AG04450 (cell line): ENCODE results near the gene TNRC6B. TPM values are rescaled to one million over a fixed set of nuclear protein-coding genes. Genes with fewer than 3 reads are reported as not detected.
A peak's percentile ranks its signal among the peaks of the same experiment; 100 is the strongest.

ENCODE experiments used
- CTCF ChIA-PET: fragments of 300-600, 350-600 bp; formaldehyde crosslinking; extraction: SDS; loops from one replicate; lab custom pipeline; 2022; ENCODE audit warnings: antibody characterized with exemption, inconsistent platforms; lab: Charles Lee
- POLR2A ChIA-PET: fragments of 350-600 bp; formaldehyde crosslinking; extraction: SDS; loops from one replicate; lab custom pipeline; 2021; ENCODE audit warnings: antibody characterized with exemption, inconsistent platforms; lab: Yijun Ruan, JAX
- DNase-seq: peaks from one replicate; pipeline ENCODE4 v3.0.0-alpha.2; 2011; ENCODE audit warnings: low read depth, low spot score
- H3K27ac ChIP-seq: one replicate; pipeline ENCODE4 v1.5.1; 2012; ENCODE audit warnings: low read depth, low read length, control low read depth
- H3K27me3 ChIP-seq: one replicate; pipeline ENCODE4 v1.6.0; 2012; ENCODE audit warnings: low read length; ENCODE audit not compliant: control insufficient read depth, insufficient read depth
- H3K4me3 ChIP-seq: 2 replicates; pipeline ENCODE4 v1.5.1; 2011; ENCODE audit warnings: mild to moderate bottlenecking, low read depth, low read length, control low read depth
- H3K9me3 ChIP-seq: 2 replicates; pipeline ENCODE4 v1.5.1; 2012; ENCODE audit warnings: low read length; ENCODE audit not compliant: control insufficient read depth, insufficient read depth
- CTCF ChIP-seq: IDR thresholded peaks from 2 replicates; pipeline ENCODE4 v1.5.1; 2011; ENCODE audit warnings: low read depth, low read length, control low read depth, inconsistent platforms
- polyA minus RNA-seq: library from RNA; depleted of rRNA, polyadenylated mRNA; stranded (reverse); fragments of >200 nt; gene quantifications from 2 replicates; pipeline ENCODE4 v1.2.3, GENCODE V29; 2011; rRNA and poly(A)+ RNA removed
- polyA plus RNA-seq: library from polyadenylated mRNA; depleted of rRNA; stranded (reverse); fragments of >200 nt; gene quantifications from 2 replicates; pipeline ENCODE4 v1.2.3, GENCODE V29; 2011; rRNA removed

TNRC6B gene
- polyA plus RNA-seq (6.6 and 7.6 TPM in 2 replicates), polyA minus RNA-seq (40.2 and 43.1 TPM in 2 replicates)

GRCh38 chr22:40177738-40178416, at the start of gene TNRC6B:
Gene TNRC6B (plus strand): TSS chr22:40177925. CDS start chr22:40178136, 211 bp downstream.
- Histone ChIP-seq H3K27me3 (no peaks in the 10 kb centered on the region), H3K9me3 (no peaks in the 10 kb centered on the region), H3K27ac (peak within 1 kb of the TSS; percentile 42), H3K4me3 (peak within 1 kb of the TSS; percentile 92)
- DNase-seq: peak; percentile 92
- ChIA-PET POLR2A (interaction anchor here (0.6 to 1.7 kb wide), 13 partner anchors 16 to 653 kb away, joined by 3 to 19 read pairs (median 3); no protein-coding TSS in a partner anchor), CTCF (interaction anchor here (0.7 to 1.7 kb wide), 2 partner anchors 16 to 649 kb away, joined by 3 to 7 read pairs; no protein-coding TSS in a partner anchor)
- no peak for TF ChIP-seq CTCF

- no peak overlapping the region for H3K4me3 ChIP-seq
- DNase-seq: no peak
- peaks cover 2% of the 10 kb centered on the region for H3K27me3 ChIP-seq
- H3K27ac ChIP-seq: no peak overlapping the region
- H3K9me3 ChIP-seq: no peaks in the 10 kb centered on the region
- ChIA-PET CTCF (no interaction called here), POLR2A (no interaction called here)
- no peak for TF ChIP-seq CTCF
Observed at GRCh38 chr22:40128989-40129388, 48.7 kb upstream of the TNRC6B start.

GRCh38 chr22:40137132-40137531, 40.6 kb upstream of the TNRC6B start:
- Histone ChIP-seq H3K27me3 (no peaks in the 10 kb centered on the region), H3K9me3 (no peaks in the 10 kb centered on the region), H3K27ac (no peak overlapping the region), H3K4me3 (no peak overlapping the region)
- POLR2A ChIA-PET: no interaction called here
- DNase-seq: no peak
- TF ChIP-seq CTCF: no peak
- CTCF ChIA-PET: interaction anchor here (1.0 kb wide), 1 partner anchor 52 kb away, joined by 4 read pairs; no protein-coding TSS in a partner anchor

GRCh38 chr22:40138866-40139265, 38.9 kb upstream of the TNRC6B start:
- Histone ChIP-seq H3K9me3 (no peaks in the 10 kb centered on the region), H3K4me3 (no peak overlapping the region), H3K27ac (no peak overlapping the region), H3K27me3 (no peaks in the 10 kb centered on the region)
- no peak for DNase-seq
- ChIA-PET POLR2A (no interaction called here), CTCF (no interaction called here)
- TF ChIP-seq CTCF: no peak
